Spleen (tissue), 11 donors: Measurements from ENCODE around the gene DPM2. TPM values are rescaled to one million over a fixed set of nuclear protein-coding genes. Genes with fewer than 3 reads are reported as not detected.
A peak's percentile ranks its signal among the peaks of the same experiment; 100 is the strongest.

Source experiments
- DNase-seq: peaks from one replicate; pipeline ENCODE4 v3.0.0-alpha.2; 2020
- H3K27ac ChIP-seq, 8 donors: fragments of 200-600 bp; sonication (generic) in 7 of 8; 1 replicate in 4 of 8; 2 replicates in 4 of 8; pipeline versions ENCODE4 v1.5.0 to v1.8.0; 2016 to 2021; ENCODE audit warnings: inconsistent platforms in 4 of 8, mild to moderate bottlenecking in 4 of 8, moderate library complexity in 1 of 8
- H3K27me3 ChIP-seq, 7 donors: fragments of 200-600 bp; sonication (generic) in 6 of 7; replicated peaks in 1 of 7; 1 replicate in 4 of 7; 2 replicates in 3 of 7; pipeline versions ENCODE4 v1.5.0 to v1.8.0; 2016 to 2021; ENCODE audit warnings: inconsistent platforms in 3 of 7, mild to moderate bottlenecking in 1 of 7
- H3K36me3 ChIP-seq, 6 donors: fragments of 200-600 bp; sonication (generic) in 5 of 6; 1 replicate in 4 of 6; 2 replicates in 2 of 6; pipeline versions ENCODE4 v1.5.0 to v1.8.0; 2016 to 2021; ENCODE audit warnings: inconsistent platforms in 2 of 6
- H3K4me1 ChIP-seq, 6 donors: fragments of 200-600 bp; sonication (generic) in 5 of 6; 1 replicate in 3 of 6; 2 replicates in 3 of 6; pipeline versions ENCODE4 v1.5.0 to v1.8.0; 2016 to 2021; ENCODE audit warnings: inconsistent platforms in 3 of 6
- H3K4me3 ChIP-seq, 8 donors: fragments of 200-600 bp; sonication (generic) in 7 of 8; 1 replicate in 4 of 8; 2 replicates in 4 of 8; pipeline versions ENCODE4 v1.5.0 to v1.8.0; 2016 to 2021; ENCODE audit warnings: inconsistent platforms in 4 of 8, mild to moderate bottlenecking in 4 of 8, moderate library complexity in 2 of 8
- H3K9me3 ChIP-seq, 8 donors: fragments of 200-600 bp; sonication (generic) in 7 of 8; 1 replicate in 4 of 8; 2 replicates in 4 of 8; pipeline versions ENCODE4 v1.5.0 to v1.8.0; 2016 to 2021; ENCODE audit warnings: inconsistent platforms in 4 of 8
- POLR2A ChIP-seq, 3 donors: fragments of 450-650 bp; IDR thresholded peaks; one replicate each; pipeline ENCODE4 v1.5.1; 2017; ENCODE audit warnings: antibody characterized with exemption in 3 of 3, mild to moderate bottlenecking in 1 of 3
- POLR2AphosphoS5 ChIP-seq, 3 donors: sonication (generic); formaldehyde crosslinking; IDR thresholded peaks; one replicate each; pipeline ENCODE4 v1.5.1; 2017; ENCODE audit warnings: antibody characterized with exemption in 3 of 3
- WGBS, 5 donors: extraction: QIAGEN DNeasy Blood & Tissue Kit in 3 of 5; methylation state at CpG; one replicate each; pipeline versions ENCODE4 v1.1.5 to v1.1.7; 2013 to 2018; 5-methylcytosine and 5-hydroxymethylcytosine counted together
- intact Hi-C: fragments of 100-400 bp; cut with DNase I; formaldehyde crosslinking; loops from one replicate; pipeline ENCODE4 v1.15.0; 2023; ENCODE audit warnings: low total_unique reads
- polyA plus RNA-seq, 3 donors: library from polyadenylated mRNA; stranded (reverse); fragments of 200-250 nt; gene quantifications; one replicate each; pipeline ENCODE4 v1.2.1, GENCODE V29; 2013
- total RNA-seq, 7 donors: library from RNA; depleted of rRNA in 3 of 7; stranded (reverse); fragments of >200 nt in 3 of 7; fragmentation: NEBNext Ultra II Directional in 4 of 7; extraction: Animal tissue kit (Norgen Biotek cat#: 25700) in 4 of 7; gene quantifications; one replicate each; pipeline versions ENCODE4 v1.1.0 to v1.2.1, GENCODE V29; 2016 to 2021
- TF ChIP-seq, protein P1 (sequence below), 11 experiments: fragments of 200-600 bp in 7 of 11; fragments of 450-650 bp in 4 of 11; sonication (generic) in 4 of 11; IDR thresholded peaks in 8 of 11; conservative IDR thresholded peaks in 3 of 11; 1 replicate in 7 of 11; 2 replicates in 4 of 11; pipeline versions ENCODE4 v1.4.0 to v1.8.0; 2016 to 2021; ENCODE audit warnings: antibody characterized with exemption in 11 of 11, inconsistent platforms in 4 of 11, mild to moderate bottlenecking in 1 of 11
- donor health status: healthy with polysubstance abuse.
- donor health status: DM: no; HTN: no; CAD: no; lungs with moderate emphysema.
- donor health status: DM: no; HTN: no; CAD: no.
- donor health status: Bipolar disorder and iron deficiency.
- donor health status: healthy.
- donor health status: DM: no; HTN: no; CAD: no.
- donor health status: DM: yes; HTN: yes; CAD: no.

DPM2 gene
- total and polyA plus RNA-seq, 10 donors, result 19.5 to 33.8 (median 25.4) TPM

DNA sequence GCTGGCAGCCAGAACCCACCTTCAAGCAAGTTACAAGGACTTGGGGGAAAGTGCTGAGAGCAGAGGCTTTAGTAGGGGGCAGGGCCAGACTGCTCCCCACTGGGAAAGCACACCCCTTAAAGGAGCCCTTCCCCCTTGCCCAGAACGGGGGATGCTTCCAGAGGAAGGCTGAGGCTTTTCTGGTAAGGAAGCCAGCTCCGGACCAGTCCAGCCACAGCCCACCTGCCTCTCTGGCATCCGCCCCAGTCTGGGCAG is 4.2 kb upstream of the DPM2 start:
- Histone ChIP-seq H3K4me1 (peaks cover 15 to 60% (median 35%) of the 10 kb centered on the region in 6 donors), H3K27me3 (no peaks in the 10 kb centered on the region), H3K27ac (no peak overlapping the region), H3K4me3 (no peak overlapping the region), H3K36me3 (peaks cover 0 to 70% (median 39%) of the 10 kb centered on the region in 6 donors), H3K9me3 (no peaks in the 10 kb centered on the region)
- intact Hi-C loops, result loop anchor here (2.0 kb wide), 1 partner anchor 93 kb away; no protein-coding TSS in a partner anchor
- 67 to 85% (median 71%) methylated on average over 3 of the region's 3 CpGs for WGBS, 5 donors
- DNase-seq, result no peak
- TF ChIP-seq, protein P1, sequence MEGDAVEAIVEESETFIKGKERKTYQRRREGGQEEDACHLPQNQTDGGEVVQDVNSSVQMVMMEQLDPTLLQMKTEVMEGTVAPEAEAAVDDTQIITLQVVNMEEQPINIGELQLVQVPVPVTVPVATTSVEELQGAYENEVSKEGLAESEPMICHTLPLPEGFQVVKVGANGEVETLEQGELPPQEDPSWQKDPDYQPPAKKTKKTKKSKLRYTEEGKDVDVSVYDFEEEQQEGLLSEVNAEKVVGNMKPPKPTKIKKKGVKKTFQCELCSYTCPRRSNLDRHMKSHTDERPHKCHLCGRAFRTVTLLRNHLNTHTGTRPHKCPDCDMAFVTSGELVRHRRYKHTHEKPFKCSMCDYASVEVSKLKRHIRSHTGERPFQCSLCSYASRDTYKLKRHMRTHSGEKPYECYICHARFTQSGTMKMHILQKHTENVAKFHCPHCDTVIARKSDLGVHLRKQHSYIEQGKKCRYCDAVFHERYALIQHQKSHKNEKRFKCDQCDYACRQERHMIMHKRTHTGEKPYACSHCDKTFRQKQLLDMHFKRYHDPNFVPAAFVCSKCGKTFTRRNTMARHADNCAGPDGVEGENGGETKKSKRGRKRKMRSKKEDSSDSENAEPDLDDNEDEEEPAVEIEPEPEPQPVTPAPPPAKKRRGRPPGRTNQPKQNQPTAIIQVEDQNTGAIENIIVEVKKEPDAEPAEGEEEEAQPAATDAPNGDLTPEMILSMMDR (IDR thresholded peaks at IDR 0.05 in 8 of 11, conservative IDR thresholded peaks at IDR 0.05 in 3 of 11), result no peak
- TF ChIP-seq POLR2A (IDR thresholded peaks at IDR 0.05), result no peak
- TF ChIP-seq POLR2AphosphoS5 (IDR thresholded peaks at IDR 0.05), result no peak

DNA sequence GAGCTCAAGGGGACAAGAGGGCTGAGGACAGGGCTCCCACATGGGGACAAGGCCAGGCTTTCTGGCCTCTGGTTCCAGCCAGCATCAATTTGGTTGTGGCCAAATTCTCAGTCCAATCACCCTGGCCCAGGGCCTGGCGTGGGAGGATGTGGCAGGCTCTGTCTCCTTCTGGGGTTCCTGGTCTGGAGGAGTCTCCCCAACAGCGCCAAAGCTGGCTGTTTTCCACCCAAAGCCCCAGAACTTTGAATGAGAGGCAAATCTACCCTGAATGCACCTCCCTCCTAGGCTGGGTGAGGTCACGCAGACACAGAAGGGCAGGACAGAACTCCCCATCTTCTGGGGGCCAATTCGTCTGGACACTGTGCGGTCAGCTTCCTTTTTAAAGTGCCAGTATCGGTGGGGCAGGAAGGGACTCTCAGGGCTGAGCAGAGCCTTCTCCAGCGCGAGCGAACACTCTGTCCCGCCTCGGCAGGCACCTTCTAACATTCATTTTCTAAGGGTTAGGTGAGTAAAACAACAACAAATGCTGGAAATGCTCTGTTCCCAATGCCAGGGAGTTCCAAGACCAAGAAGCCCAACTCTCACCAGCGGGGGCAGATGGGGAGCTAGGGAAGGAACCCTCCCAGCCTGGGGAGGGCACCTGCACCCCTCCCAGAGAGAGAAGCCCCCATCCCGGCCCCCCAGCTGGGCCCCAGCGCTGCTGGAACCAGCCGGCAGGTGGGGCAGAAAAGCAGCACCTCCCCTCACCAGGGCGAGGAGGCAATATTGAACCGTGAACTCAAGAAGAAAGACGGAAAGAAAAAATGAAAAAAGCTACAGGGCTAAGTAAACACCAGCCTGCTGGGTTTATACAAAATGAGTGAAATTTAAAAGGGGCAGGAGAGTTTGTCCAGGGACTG is 3.7 kb upstream of the DPM2 start:
- DNase-seq, result no peak
- 73 to 85% (median 80%) methylated on average over 17 to 18 of the region's 18 CpGs for WGBS, 5 donors
- H3K36me3 ChIP-seq, result peaks cover 0 to 65% (median 39%) of the 10 kb centered on the region in 6 donors
- H3K27ac ChIP-seq, result no peak overlapping the region
- TF ChIP-seq, protein P1 (IDR thresholded peaks at IDR 0.05 in 8 of 11, conservative IDR thresholded peaks at IDR 0.05 in 3 of 11), result no peak
- TF ChIP-seq POLR2AphosphoS5 (IDR thresholded peaks at IDR 0.05), result no peak
- TF ChIP-seq POLR2A (IDR thresholded peaks at IDR 0.05), result no peak
- peaks cover 20 to 66% (median 40%) of the 10 kb centered on the region in 6 donors for H3K4me1 ChIP-seq
- H3K4me3 ChIP-seq, result no peak overlapping the region
- intact Hi-C loops, result no loop called here
- H3K9me3 ChIP-seq, result no peaks in the 10 kb centered on the region
- no peaks in the 10 kb centered on the region for H3K27me3 ChIP-seq

DNA sequence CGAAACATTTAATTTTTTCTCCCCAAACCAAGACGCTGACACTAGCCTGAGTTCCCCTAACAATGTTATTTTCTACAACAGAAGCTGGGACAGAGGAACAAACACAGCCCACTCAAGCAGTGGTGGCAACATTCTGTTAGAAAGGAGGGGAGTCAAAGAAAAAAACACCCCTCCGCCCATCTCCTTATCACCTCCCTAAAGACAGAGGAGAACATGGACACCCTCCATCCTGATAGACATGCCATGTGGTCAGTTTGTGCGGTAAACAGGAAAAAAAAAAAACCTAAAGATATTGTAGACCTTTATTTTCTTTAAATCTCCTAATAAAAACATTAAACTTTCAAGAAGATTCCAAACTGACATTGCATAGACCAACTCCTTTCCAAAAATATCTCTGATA is 2.9 kb upstream of the DPM2 start:
- H3K4me1 ChIP-seq, result peaks cover 26 to 73% (median 47%) of the 10 kb centered on the region in 6 donors
- TF ChIP-seq, protein P1 (IDR thresholded peaks at IDR 0.05 in 8 of 11, conservative IDR thresholded peaks at IDR 0.05 in 3 of 11), result no peak
- TF ChIP-seq POLR2AphosphoS5 (IDR thresholded peaks at IDR 0.05) (no peak), POLR2A (IDR thresholded peaks at IDR 0.05) (no peak)
- 93 to 98% (median 94%) methylated on average over 4 of the region's 4 CpGs for WGBS, 5 donors
- peaks cover 0 to 64% (median 34%) of the 10 kb centered on the region in 6 donors for H3K36me3 ChIP-seq
- intact Hi-C loops, result no loop called here
- H3K27me3 ChIP-seq, result no peaks in the 10 kb centered on the region
- no peak overlapping the region for H3K4me3 ChIP-seq
- H3K27ac ChIP-seq, result no peak overlapping the region
- DNase-seq, result no peak
- no peaks in the 10 kb centered on the region for H3K9me3 ChIP-seq

DNA sequence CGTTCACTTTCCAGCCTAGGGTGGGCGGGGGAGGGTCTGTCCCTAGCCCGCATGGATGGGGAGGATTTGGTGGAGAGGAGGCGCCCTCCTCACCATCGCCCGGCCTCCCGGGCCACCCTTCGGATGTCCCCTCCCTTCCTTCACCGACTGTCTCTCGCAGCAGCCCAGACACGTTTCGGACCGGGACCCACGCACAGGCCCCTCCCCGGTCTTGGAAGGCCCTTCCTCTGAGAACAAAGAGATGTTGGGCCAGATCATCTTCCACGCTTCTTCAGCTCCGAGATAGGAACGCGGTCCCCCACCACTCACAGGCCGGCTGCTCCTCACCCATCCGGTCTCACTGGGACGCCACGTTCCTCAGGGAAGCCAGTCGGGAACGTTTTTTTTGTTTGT is 640 bp upstream of the DPM2 start:
- Histone ChIP-seq H3K4me3 (peak overlapping the region in 4 of 8 donors; percentile 65 to 92 (median 74)), H3K4me1 (peaks cover 19 to 72% (median 47%) of the 10 kb centered on the region in 6 donors), H3K9me3 (no peaks in the 10 kb centered on the region), H3K36me3 (peaks cover 0 to 61% (median 13%) of the 10 kb centered on the region in 6 donors), H3K27me3 (no peaks in the 10 kb centered on the region), H3K27ac (peak overlapping the region in 7 of 8 donors; percentile 16 to 90 (median 80))
- TF ChIP-seq POLR2AphosphoS5 (IDR thresholded peaks at IDR 0.05) (peak in 1 of 3 donors; percentile 7), POLR2A (IDR thresholded peaks at IDR 0.05) (no peak)
- TF ChIP-seq, protein P1 (IDR thresholded peaks at IDR 0.05 in 8 of 11, conservative IDR thresholded peaks at IDR 0.05 in 3 of 11), result no peak
- intact Hi-C loops, result no loop called here
- 51 to 67% (median 58%) methylated on average over 25 of the region's 25 CpGs for WGBS, 5 donors
- peak; percentile 84 for DNase-seq
